Daoy (cell line): ENCODE measurements around the gene BCORL1. TPM values are rescaled to one million over a fixed set of nuclear protein-coding genes. Genes with fewer than 3 reads are reported as not detected.

Experiments
- DNase-seq: peaks from one replicate; pipeline ENCODE4 v3.0.0-alpha.2; 2015; ENCODE audit warnings: low read depth
- total RNA-seq: library from RNA; depleted of rRNA; stranded (reverse); fragments of >200 nt; shearing (Covaris generic); gene quantifications from 2 replicates; pipeline ENCODE4 v1.2.3, GENCODE V29; 2014

BCORL1 gene
- total RNA-seq, 1 experiment from 2014 or later: 0.63 TPM

GRCh38 chrX:129965166-129965565 lies 17.3 kb upstream of the BCORL1 start:
- DNase-seq: no peak

GRCh38 chrX:129968968-129969367 lies 13.5 kb upstream of the BCORL1 start:
- no peak for DNase-seq

GRCh38 chrX:129976441-129976840 lies 6.0 kb upstream of the BCORL1 start:
- DNase-seq: no peak

GRCh38 chrX:129979207-129979920 lies 3.1 kb upstream of the BCORL1 start:
- no peak for DNase-seq

- peak; percentile 7 for DNase-seq
Measured at GRCh38 chrX:129980001-129980401, 2.4 kb upstream of the BCORL1 start.

GRCh38 chrX:129980540-129981199 lies 1.8 kb upstream of the BCORL1 start:
- DNase-seq: peak; percentile 27

- DNase-seq: no peak
Measured at GRCh38 chrX:129981200-129981553, 1.3 kb upstream of the BCORL1 start.

- DNase-seq: peak; percentile 4
Measured at GRCh38 chrX:129981752-129982299, 609 bp upstream of the BCORL1 start.

- peak; percentile 18 for DNase-seq
Measured at GRCh38 chrX:129983575-129984110, 1.2 kb downstream of the BCORL1 start.

GRCh38 chrX:129984111-129984958 lies 1.9 kb downstream of the BCORL1 start:
- DNase-seq: peak; percentile 13

GRCh38 chrX:129987871-129988270 lies 5.4 kb downstream of the BCORL1 start:
- DNase-seq: no peak

- DNase-seq: no peak
Measured at GRCh38 chrX:129992181-129992580, 9.7 kb downstream of the BCORL1 start.

GRCh38 chrX:129996120-129996519 lies 13.7 kb downstream of the BCORL1 start:
- DNase-seq: peak; percentile 35

GRCh38 chrX:129997086-129997485 lies 14.7 kb downstream of the BCORL1 start:
- DNase-seq: no peak

GRCh38 chrX:129998021-129998420 lies 15.6 kb downstream of the BCORL1 start:
- no peak for DNase-seq

- DNase-seq: no peak
Measured at GRCh38 chrX:130001893-130002292, 19.5 kb downstream of the BCORL1 start.

GRCh38 chrX:130002541-130002940 lies 20.1 kb downstream of the BCORL1 start:
- DNase-seq: no peak

- DNase-seq: no peak
Measured at GRCh38 chrX:130005089-130005807, 22.8 kb downstream of the BCORL1 start.

GRCh38 chrX:130009658-130010223 lies 27.3 kb downstream of the BCORL1 start:
- DNase-seq: no peak

- DNase-seq: no peak
Measured at GRCh38 chrX:130012683-130013082, 30.2 kb downstream of the BCORL1 start.

- no peak for DNase-seq
Measured at GRCh38 chrX:130013661-130014060, 31.2 kb downstream of the BCORL1 start.
